HG02759 (cell line): ENCODE measurements around the gene COMTD1.

ENCODE experiments used
- ATAC-seq: cut with Tn5 transposase; IDR thresholded peaks from one replicate; pipeline ENCODE4 v1.9.1; 2021; ENCODE audit warnings: mild to moderate bottlenecking, moderate library complexity; ENCODE audit not compliant: unreplicated experiment

COMTD1 gene

GRCh38 chr10:75245354-75246250 lies 9.8 kb upstream of the COMTD1 start:
- no peak for ATAC-seq

DNA sequence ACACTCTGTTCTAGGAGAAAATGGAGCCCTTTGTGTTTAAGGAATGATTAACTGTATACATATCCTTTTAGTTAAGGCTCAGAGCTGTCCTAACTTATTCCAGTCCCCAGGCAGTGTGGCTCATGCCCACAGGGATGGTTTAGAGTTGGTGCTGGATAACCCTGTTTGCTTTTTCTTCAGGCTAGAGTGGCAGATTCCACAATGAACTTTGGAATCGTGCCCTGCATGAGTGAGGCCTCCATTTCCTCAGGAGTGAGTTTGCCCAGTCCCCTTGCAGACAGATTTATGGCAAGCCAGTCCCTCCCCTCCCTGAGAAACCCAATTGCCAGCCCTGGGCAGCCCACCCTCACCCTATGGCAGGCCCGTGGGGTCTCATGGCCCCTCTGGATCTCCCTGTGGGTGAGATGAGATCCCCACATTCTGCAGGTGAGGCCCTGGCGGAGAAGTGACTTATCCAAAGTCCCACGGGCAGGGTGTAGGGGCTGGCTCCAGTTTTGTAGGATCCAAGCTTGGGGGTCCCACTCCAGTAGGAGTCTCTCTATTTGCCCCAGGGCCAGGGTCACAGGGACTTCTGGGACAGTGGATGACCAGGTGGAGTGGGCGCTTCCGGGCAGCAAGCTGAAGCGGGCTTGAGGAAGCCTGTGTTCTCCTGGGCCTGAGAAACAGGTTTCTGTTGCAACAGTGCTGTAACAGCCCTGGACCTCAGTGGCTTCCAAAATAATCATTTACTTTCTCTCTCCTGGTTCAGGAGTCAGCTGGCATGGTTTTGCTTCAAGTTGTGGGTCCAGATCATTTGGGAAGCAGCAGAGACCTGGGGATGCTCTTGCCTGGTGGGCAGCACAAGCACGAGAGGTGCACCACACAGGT lies 9.0 kb upstream of the COMTD1 start:
- no peak for ATAC-seq

- no peak for ATAC-seq
These were observed 7.7 kb upstream of the COMTD1 start for GRCh38 chr10:75243426-75243825.

- ATAC-seq: no peak
These were observed 4.7 kb upstream of the COMTD1 start for GRCh38 chr10:75240329-75241076.

GRCh38 chr10:75239096-75239790 lies 3.5 kb upstream of the COMTD1 start:
- no peak for ATAC-seq

DNA sequence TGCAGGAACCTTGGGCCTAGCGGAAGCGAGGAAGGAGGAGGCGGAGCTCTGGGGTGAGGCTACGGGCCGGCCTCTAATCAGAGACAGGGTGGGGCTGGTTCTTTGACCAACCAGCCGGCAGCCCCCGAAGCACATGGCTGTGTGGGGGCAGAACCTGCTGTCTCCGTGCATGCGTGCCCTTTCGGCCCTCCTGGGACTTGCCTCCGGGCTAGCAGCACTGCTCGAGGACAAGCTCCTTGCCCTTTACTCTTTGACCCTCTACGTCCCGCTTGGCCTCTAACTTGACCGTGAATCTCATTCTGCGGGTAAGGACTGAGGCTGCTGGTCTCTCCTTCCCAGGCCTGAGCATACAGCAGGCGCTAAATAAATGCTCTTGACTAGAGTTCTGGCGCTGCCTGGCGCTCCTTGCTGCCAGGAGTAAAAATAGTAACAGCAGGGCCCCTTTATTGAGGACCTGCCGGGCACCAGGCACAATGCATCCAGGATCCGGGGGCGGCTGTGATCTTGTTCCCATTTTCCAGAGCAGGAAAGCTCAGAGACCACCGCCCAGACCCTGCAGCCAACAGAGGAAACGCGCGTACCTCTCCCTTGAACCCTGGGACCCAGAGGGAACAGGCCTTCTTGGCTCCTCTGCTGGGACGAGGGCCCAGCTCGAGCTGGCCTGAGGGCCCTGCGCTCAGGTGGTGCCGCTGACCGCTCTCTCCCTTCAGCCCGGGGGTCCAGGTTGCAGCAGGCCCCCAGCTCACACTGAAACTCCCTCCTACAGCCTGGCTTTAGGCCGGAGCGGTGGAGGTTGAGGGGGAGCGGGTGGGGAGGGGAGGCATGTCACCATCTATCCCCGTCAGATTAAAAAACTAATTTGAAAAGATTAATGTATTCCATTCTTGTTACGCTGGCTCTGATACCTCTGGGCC lies 2.7 kb upstream of the COMTD1 start:
- no peak for ATAC-seq

GRCh38 chr10:75236178-75236825 lies 545 bp upstream of the COMTD1 start:
- no peak for ATAC-seq

DNA sequence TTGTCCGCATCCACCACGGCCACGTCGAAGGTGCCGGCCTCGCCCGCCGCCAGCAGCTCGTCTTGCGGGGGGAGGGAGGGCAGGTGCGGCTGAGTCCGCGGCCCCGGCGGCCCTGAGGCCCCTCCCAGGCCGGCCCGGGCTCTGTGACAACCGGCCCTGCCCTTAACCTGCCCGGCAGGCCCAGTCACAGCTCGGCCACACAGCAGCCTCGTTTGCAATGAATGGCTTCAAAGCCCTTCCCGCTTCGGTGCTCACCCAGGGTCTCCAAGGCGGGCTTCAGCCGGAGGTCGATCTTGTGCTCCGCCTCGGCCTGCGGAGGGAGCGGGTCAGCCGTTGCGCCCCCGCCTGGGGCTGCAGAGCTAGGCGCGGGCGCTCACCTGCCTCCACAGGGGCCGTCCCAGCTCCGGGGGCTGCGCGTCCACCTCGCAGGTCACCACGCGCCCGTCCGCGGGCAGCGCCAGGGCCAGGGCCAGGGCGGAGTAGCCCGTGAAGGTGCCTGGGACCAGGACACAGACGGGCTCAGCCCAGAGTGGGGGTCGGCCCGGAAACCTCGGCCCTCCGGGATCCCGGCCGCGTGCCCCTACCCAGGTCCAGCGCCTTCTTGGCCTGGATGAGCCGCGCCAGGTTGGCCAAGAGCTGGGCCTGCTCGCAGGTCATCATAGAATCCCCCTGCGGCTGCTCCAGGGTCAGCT lies 928 bp downstream of the COMTD1 start:
- peak; percentile 4 for ATAC-seq

DNA sequence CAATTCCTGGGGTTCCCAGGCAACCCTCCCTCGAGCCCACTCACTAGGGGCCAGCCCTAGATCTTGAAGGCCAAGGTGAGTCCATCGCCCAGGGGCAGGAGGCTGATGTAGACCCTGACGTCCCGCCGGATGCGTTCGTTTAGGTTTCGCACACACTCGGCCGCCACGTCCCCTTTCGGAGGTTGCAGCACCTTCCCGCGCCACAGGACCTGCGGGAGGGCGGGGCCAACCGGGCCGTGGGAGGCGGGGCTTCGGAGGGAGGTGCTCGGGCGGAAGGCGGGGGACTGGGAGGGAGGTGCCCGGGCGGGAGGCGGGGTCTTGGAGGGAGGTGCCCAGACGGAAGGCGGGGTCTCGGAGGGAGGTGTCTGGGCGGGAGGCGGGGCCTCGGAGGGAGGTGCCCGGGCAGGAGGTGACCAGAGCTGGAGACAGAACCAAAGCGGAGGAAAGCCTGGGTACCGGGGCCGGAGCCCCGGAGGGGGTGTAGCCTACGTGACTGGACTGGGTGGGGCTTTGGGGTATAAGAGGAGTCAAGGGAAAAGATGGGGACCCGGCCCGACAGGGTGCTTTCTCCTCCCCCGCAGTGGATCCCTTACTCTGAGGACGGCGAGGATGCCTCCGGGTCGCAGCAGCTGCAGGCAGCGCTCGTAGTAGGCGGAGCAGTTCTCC lies 1.6 kb downstream of the COMTD1 start:
- peak; percentile 53 for ATAC-seq

GRCh38 chr10:75233444-75234016 lies 2.2 kb downstream of the COMTD1 start:
- ATAC-seq: no peak

DNA sequence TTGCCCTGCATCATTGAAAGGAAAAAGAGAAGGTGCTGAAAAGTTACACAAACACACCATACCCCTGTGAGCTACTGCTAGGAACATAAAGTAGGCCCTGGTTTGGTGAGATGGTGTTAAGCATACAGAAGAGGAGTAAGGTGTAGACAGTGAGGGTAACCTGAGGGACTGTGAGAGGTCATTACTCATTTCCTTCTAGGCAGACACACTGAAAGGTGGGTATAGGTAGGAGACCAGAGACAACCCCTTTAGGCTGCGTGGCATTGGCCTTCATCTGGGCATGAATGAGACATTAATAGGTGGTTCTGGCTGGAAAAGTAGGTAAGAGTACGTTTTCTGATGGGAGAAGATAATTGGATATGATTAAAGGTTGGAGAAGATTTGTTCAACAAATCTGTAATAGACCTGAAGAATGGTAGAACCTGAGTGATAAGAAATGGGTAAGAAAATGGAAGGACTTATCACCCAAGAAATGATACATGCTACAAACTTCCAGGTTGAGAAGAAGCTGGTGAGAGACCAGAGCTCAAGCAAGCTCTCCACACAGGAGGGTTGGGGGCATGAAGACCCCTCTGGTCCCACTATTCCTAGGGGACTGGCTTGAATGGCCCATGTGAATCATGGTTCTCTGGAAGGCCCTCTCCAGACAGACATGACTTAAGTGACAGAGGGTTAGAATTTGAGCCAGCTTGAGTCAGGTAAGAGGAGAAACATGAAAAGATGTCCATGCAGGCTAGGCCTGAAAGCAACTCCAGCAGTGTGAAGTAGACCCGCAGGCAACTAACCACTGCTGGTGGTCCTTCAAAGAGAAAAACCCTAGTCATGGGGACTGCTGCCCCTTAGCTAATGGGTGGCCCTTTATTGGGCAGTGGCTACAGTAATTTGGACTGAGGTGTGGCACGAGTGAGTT lies 3.8 kb downstream of the COMTD1 start:
- no peak for ATAC-seq

- peak; percentile 36 for ATAC-seq
These were observed 5.1 kb downstream of the COMTD1 start for GRCh38 chr10:75230600-75231038.

GRCh38 chr10:75229971-75230370 lies 5.8 kb downstream of the COMTD1 start:
- ATAC-seq: no peak

DNA sequence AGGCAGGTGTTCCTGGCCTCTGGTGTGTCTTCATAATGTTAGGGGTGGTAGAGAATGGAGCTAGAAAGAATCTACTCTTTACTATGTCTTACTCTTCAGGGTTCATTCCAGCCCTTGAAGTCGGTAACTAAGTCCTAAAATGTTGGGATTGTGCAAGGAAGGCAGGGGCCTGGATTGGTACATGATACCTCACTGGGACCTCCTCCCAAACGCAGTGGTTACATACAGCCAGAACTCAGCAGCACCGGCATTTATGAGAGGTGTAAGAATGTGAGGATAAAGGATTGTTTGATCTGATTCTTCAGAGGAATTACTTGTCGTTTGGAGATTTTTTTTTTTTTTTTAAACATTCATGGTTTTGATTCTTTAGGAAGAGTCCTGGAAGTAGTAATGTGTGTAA lies 6.9 kb downstream of the COMTD1 start:
- ATAC-seq: no peak

DNA sequence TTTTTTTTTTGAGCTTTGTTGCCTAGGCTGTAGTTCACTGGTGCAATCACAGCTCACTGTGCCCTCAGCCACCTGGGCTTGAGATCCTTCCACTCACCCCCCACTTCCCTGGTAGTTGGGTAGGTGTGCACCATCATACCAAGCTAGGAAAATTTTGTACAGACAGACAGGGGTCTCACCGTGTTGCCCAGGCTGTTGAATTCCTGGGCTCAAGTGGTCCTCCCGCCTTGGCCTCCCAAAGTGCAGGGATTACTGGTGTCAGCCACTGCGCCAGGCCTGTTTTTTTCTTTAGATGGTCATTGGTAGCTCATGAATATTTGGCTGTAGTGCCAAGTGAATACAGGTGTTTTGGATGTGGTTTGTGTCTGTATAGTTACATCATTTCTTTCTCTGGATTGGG lies 7.5 kb downstream of the COMTD1 start:
- ATAC-seq: no peak

GRCh38 chr10:75226656-75227055 lies 9.1 kb downstream of the COMTD1 start:
- no peak for ATAC-seq
